Measurements from ENCODE around the gene PPP4R1. TPM values are rescaled to one million over a fixed set of nuclear protein-coding genes. Genes with fewer than 3 reads are reported as not detected.

Gene PPP4R1
- total RNA-seq, 4 donors from 2014 or later = 27.7 to 48.3 (median 32.0) TPM

DNA sequence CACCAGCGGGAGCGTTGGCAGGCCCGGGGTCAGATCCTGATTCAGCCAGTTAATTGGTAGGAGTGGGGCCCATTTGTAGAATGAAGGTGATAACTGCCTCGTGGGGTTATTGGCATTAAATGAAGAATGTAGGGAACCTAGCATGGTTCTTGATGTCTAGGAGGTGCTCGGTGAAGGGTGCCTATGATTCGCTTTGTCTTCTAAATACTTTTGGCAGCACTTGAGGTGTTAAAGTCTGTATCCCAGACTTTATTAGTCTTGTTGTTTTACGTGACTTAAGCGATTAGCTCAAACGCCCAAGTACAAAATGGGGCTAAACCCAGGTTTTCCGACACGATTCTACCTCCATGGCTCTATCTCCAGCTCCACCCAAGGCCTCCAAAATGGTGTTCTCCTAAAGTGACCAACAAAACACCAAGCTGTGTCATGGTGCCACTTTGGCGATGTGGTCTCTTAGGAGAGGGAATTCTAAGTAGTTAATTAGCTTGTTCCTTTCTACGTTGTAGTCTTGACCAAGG lies 980 bp upstream of the PPP4R1 start:
- no peak for DNase-seq
- intact Hi-C loops (cut with DNase I; ENCODE audit: low total_unique reads) (loop anchor here (2.0 kb wide), 1 partner anchor 299 kb away; the partner anchor contains the start of gene VAPA), in situ Hi-C loops (cut with MboI; ENCODE audit: low sequenced_read_pairs in 4 of 4) (no loop called here)
- Histone ChIP-seq H3K27me3 (no peaks in the 10 kb centered on the region), H3K9me3 (no peaks in the 10 kb centered on the region), H3K4me1 (peaks cover 17 to 20% of the 10 kb centered on the region in 2 donors), H3K4me3 (peak overlapping the region; percentile 63 to 81 (median 74)), H3K27ac (peak overlapping the region; percentile 83 to 88 (median 86)), H3K36me3 (no peaks in the 10 kb centered on the region)
- TF ChIP-seq POLR2A (IDR thresholded peaks at IDR 0.05) = no peak
- TF ChIP-seq, protein P1, sequence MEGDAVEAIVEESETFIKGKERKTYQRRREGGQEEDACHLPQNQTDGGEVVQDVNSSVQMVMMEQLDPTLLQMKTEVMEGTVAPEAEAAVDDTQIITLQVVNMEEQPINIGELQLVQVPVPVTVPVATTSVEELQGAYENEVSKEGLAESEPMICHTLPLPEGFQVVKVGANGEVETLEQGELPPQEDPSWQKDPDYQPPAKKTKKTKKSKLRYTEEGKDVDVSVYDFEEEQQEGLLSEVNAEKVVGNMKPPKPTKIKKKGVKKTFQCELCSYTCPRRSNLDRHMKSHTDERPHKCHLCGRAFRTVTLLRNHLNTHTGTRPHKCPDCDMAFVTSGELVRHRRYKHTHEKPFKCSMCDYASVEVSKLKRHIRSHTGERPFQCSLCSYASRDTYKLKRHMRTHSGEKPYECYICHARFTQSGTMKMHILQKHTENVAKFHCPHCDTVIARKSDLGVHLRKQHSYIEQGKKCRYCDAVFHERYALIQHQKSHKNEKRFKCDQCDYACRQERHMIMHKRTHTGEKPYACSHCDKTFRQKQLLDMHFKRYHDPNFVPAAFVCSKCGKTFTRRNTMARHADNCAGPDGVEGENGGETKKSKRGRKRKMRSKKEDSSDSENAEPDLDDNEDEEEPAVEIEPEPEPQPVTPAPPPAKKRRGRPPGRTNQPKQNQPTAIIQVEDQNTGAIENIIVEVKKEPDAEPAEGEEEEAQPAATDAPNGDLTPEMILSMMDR (IDR thresholded peaks at IDR 0.05 in 4 of 5, conservative IDR thresholded peaks at IDR 0.05 in 1 of 5) = no peak
- no peak for ATAC-seq

DNA sequence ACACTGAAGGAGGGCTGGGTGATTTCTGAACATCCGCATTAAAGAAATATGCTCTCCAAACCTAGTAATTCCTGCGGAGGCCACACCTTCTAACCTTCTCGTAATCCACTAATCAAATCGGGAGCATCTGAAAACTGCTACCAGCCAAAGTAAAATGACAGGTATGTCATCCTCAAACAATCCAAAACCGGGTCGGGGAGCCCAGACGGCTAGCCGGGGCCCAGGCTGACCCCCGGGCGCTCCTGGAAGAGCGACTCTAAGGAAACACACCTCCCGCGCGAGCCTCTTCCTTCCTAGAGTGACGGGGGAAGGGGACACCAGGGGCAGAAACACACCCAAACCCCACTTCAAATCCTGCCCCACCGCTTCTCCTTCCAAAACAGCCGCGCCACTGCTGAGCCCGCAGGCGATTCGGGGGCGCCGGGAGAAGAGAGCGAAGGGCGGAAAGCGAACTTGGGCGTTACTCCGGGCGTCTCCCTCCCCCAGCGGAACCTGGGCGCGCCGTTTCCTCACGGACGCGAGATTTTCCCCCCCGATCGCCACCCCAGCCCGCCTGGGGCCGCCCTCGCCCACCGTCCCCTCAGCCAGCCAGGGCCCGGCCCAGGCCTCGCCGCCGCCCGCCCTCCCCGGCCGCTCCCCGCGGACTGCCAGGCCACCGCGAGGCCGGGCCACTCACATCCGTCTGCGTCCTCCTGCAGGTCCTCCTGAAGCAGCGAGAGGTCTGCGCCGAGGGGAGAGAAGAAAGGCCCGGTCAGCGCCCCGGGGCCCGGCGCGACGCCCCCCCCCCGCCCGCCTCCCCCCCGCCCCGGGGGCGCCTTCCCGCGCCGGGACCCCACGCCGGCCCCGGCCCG lies 584 bp downstream of the PPP4R1 start:
- peak; percentile 43 to 57 for ATAC-seq
- Histone ChIP-seq H3K27ac (peak overlapping the region; percentile 84 to 91 (median 88)), H3K4me3 (peak overlapping the region; percentile 63 to 86 (median 74)), H3K36me3 (no peaks in the 10 kb centered on the region), H3K4me1 (peaks cover 17 to 20% of the 10 kb centered on the region in 2 donors), H3K9me3 (no peaks in the 10 kb centered on the region), H3K27me3 (no peaks in the 10 kb centered on the region)
- in situ Hi-C loops (cut with MboI; ENCODE audit: low sequenced_read_pairs in 4 of 4) = no loop called here
- DNase-seq = peak; percentile 11 to 26
- intact Hi-C loops (cut with DNase I; ENCODE audit: low total_unique reads) = loop anchor here (1.0 to 5.0 kb wide), 6 partner anchors 39 to 914 kb away; partner anchors contain the start of genes NAPG, NDUFV2, RAB31 and RALBP1
- TF ChIP-seq, protein P1 (IDR thresholded peaks at IDR 0.05 in 4 of 5, conservative IDR thresholded peaks at IDR 0.05 in 1 of 5) = no peak
- TF ChIP-seq POLR2A (IDR thresholded peaks at IDR 0.05) = no peak

DNA sequence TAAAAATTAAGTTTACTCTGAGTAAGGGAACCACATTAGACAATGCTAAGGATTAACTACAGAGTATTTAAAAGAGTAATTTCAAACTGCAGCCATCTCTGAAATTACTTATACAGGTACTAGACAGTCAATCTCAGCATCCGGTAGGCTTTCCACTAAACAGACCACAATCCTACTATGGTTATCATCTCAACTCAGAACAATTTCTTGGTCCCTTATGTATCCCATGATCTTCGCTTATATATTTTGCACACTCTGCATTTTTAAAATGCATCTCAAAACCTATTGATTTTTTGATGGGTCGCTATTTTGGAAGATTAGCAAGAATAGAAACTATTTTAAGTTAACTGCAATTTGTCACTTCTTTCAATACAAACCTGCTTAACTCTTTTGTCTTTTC lies 1.4 kb downstream of the PPP4R1 start:
- in situ Hi-C loops (cut with MboI; ENCODE audit: low sequenced_read_pairs in 4 of 4) = no loop called here
- no peaks in the 10 kb centered on the region for H3K36me3 ChIP-seq
- peak overlapping the region in 3 of 4 donors; percentile 84 to 89 (median 88) for H3K27ac ChIP-seq
- no peak for DNase-seq
- no peak for ATAC-seq
- peaks cover 20 to 23% of the 10 kb centered on the region in 2 donors for H3K4me1 ChIP-seq
- H3K27me3 ChIP-seq = no peaks in the 10 kb centered on the region
- no peaks in the 10 kb centered on the region for H3K9me3 ChIP-seq
- TF ChIP-seq, protein P1 (IDR thresholded peaks at IDR 0.05 in 4 of 5, conservative IDR thresholded peaks at IDR 0.05 in 1 of 5) = no peak
- no peak for TF ChIP-seq POLR2A (IDR thresholded peaks at IDR 0.05)
- H3K4me3 ChIP-seq = peak overlapping the region; percentile 63 to 86 (median 74)
- intact Hi-C loops (cut with DNase I; ENCODE audit: low total_unique reads) = loop anchor here (1.0 to 5.0 kb wide), 5 partner anchors 38 to 914 kb away; partner anchors contain the start of genes NAPG, RAB31 and RALBP1

DNA sequence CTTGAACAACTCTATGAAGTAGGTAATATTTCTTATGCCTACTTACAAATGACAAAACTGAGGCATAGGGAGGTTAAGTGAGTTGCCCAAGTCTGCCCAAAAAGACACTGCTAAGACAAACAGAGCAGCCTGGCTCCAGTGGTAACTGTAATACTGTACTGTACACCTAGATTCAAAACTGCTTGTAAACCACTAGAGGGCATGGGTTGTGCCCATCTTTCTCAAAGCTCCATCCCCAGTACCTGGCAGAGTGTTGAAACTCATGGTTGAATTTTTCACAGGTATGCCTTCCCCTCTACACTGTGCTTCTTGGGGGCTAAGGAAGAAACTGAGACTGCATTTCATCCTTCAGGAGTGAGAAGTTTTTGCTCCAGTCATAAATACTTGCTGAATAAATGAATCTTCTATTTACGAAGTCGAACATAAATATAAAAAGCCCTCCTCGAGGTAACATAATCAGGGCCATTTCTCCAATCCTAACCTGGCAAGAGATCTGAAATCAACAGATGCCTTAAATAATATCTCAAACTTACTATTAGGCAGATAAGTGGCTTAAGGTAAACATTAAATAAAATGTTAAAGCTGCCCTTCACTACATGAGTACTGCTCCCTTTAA lies 2.0 kb downstream of the PPP4R1 start:
- DNase-seq (peak in 1 of 2 donors; percentile 15), ATAC-seq (peak; percentile 36 to 48)
- in situ Hi-C loops (cut with MboI; ENCODE audit: low sequenced_read_pairs in 4 of 4) = no loop called here
- H3K27me3 ChIP-seq = no peaks in the 10 kb centered on the region
- no peaks in the 10 kb centered on the region for H3K9me3 ChIP-seq
- H3K4me3 ChIP-seq = peak overlapping the region in 1 of 4 donors; percentile 81
- no peaks in the 10 kb centered on the region for H3K36me3 ChIP-seq
- peaks cover 20 to 23% of the 10 kb centered on the region in 2 donors for H3K4me1 ChIP-seq
- H3K27ac ChIP-seq = peak overlapping the region in 1 of 4 donors; percentile 89
- TF ChIP-seq POLR2A (IDR thresholded peaks at IDR 0.05) = no peak
- TF ChIP-seq, protein P1 (IDR thresholded peaks at IDR 0.05 in 4 of 5, conservative IDR thresholded peaks at IDR 0.05 in 1 of 5) = peak; percentile 24 to 67 (median 36)
- intact Hi-C loops (cut with DNase I; ENCODE audit: low total_unique reads) = loop anchor here (1.0 to 5.0 kb wide), 5 partner anchors 38 to 915 kb away; partner anchors contain the start of genes NAPG, RAB31 and RALBP1

Measured in gastrocnemius medialis (tissue), 4 donors.